Endothelial cell of umbilical vein (primary cell): ENCODE measurements around the gene SGMS2.

Experiments used
- EZH2 ChIP-seq: IDR thresholded peaks from 2 replicates; pipeline ENCODE4 v1.6.1; 2012; ENCODE audit warnings: borderline replicate concordance, low read depth, mild to moderate bottlenecking, moderate library complexity, low read length, inconsistent platforms; ENCODE audit not compliant: severe bottlenecking
- FOS ChIP-seq: IDR thresholded peaks from 2 replicates; pipeline ENCODE4 v1.6.1; 2011; ENCODE audit warnings: mild to moderate bottlenecking, low read length, moderate library complexity, borderline replicate concordance; ENCODE audit not compliant: insufficient read depth
- GATA2 ChIP-seq: IDR thresholded peaks from 2 replicates; pipeline ENCODE4 v1.7.0; 2011; ENCODE audit warnings: low read depth, mild to moderate bottlenecking, moderate library complexity, mixed read lengths, low read length; ENCODE audit not compliant: insufficient read length, insufficient read depth
- JUN ChIP-seq: IDR thresholded peaks from 2 replicates; pipeline ENCODE4 v1.6.1; 2011; ENCODE audit warnings: borderline replicate concordance, low read depth; ENCODE audit not compliant: insufficient read length, insufficient read depth
- MYC ChIP-seq: IDR thresholded peaks from one replicate; pipeline ENCODE4 v1.6.1; 2011; ENCODE audit warnings: mild to moderate bottlenecking, low read depth, low read length
- POLR2A ChIP-seq: IDR thresholded peaks from 2 replicates; pipeline ENCODE4 v1.6.1; 2012; ENCODE audit warnings: low read depth, mild to moderate bottlenecking, control low read depth, low read length
- POLR2AphosphoS5 ChIP-seq: IDR thresholded peaks from 2 replicates; pipeline ENCODE4 v1.6.1; 2012; ENCODE audit warnings: low read depth, mild to moderate bottlenecking, control low read depth, low read length, moderate library complexity; ENCODE audit not compliant: insufficient read depth
- TF ChIP-seq, protein P1 (sequence below), 2 donors: IDR thresholded peaks; 1 replicate in 1 of 2; 2 replicates in 1 of 2; pipeline ENCODE4 v1.5.1; 2011; ENCODE audit warnings: low read length in 2 of 2, mild to moderate bottlenecking in 2 of 2, moderate library complexity in 2 of 2, control low read depth in 1 of 2, inconsistent platforms in 1 of 2, low read depth in 1 of 2; ENCODE audit not compliant: insufficient read depth in 1 of 2; ENCODE audit errors: extremely low read depth in 1 of 2
- TF ChIP-seq, protein P2 (sequence below): IDR thresholded peaks from 2 replicates; pipeline ENCODE4 v1.6.1; 2011; ENCODE audit not compliant: insufficient read depth, insufficient read length

DNA sequence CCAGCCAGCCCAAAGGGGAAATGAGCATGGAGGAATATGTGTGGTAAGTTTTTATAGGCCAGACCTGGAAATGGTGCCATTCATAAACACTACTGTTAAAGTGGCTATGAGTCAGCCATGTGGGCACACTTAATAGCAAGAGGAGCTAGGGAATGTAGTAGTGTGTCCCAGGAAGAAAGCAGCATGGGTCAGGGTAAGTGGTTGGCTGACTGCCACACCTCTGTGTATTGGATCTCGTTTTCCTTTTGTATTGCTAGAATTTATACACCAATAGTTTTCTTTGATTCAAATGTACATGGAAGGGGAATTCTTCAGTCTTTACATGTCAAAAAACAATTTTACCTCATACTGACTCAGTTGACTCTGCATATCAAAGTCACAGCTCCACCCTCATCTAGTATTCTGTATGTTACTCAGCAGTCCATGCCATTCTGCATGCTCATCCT is 22.9 kb upstream of the SGMS2 start:
- no peak for TF ChIP-seq POLR2A
- TF ChIP-seq, protein P1, sequence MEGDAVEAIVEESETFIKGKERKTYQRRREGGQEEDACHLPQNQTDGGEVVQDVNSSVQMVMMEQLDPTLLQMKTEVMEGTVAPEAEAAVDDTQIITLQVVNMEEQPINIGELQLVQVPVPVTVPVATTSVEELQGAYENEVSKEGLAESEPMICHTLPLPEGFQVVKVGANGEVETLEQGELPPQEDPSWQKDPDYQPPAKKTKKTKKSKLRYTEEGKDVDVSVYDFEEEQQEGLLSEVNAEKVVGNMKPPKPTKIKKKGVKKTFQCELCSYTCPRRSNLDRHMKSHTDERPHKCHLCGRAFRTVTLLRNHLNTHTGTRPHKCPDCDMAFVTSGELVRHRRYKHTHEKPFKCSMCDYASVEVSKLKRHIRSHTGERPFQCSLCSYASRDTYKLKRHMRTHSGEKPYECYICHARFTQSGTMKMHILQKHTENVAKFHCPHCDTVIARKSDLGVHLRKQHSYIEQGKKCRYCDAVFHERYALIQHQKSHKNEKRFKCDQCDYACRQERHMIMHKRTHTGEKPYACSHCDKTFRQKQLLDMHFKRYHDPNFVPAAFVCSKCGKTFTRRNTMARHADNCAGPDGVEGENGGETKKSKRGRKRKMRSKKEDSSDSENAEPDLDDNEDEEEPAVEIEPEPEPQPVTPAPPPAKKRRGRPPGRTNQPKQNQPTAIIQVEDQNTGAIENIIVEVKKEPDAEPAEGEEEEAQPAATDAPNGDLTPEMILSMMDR (IDR thresholded peaks at IDR 0.05; ENCODE audit: extremely low read depth in 1 of 2, insufficient read depth in 1 of 2, low read depth in 1 of 2, low read length in 2 of 2) = no peak
- TF ChIP-seq POLR2AphosphoS5 = no peak
- no peak for TF ChIP-seq GATA2
- TF ChIP-seq, protein P2, sequence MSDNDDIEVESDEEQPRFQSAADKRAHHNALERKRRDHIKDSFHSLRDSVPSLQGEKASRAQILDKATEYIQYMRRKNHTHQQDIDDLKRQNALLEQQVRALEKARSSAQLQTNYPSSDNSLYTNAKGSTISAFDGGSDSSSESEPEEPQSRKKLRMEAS = no peak
- no peak for TF ChIP-seq MYC
- no peak for TF ChIP-seq EZH2
- TF ChIP-seq FOS = no peak
- TF ChIP-seq JUN = no peak
